COLO829 (cell line): ENCODE results near the gene RRAS2.
"Not testable (repeated sequence)": the region's sequence is repeated elsewhere in the genome, so short reads cannot be mapped to it uniquely, and the experiment has no call there.

Experiments
- DNase-seq: peaks from one replicate; pipeline ENCODE4 v3.0.0; 2012; ENCODE audit warnings: low spot score

RRAS2 gene

GRCh38 chr11:14358729-14359439 is at the start of gene RRAS2:
Gene RRAS2, minus strand, starts transcription at chr11:14359183. Its CDS starts 313 bp downstream, at chr11:14358870.
- no peak for DNase-seq

- no peak for DNase-seq
These were observed 49.6 kb upstream of the RRAS2 start for GRCh38 chr11:14408612-14409011.

GRCh38 chr11:14406116-14406515 is 47.1 kb upstream of the RRAS2 start:
- DNase-seq = not testable (repeated sequence)

GRCh38 chr11:14403528-14403927 is 44.5 kb upstream of the RRAS2 start:
- DNase-seq = not testable (repeated sequence)

- DNase-seq = no peak
These were observed 40.1 kb upstream of the RRAS2 start for GRCh38 chr11:14399087-14399486.

- DNase-seq = no peak
These were observed 37.3 kb upstream of the RRAS2 start for GRCh38 chr11:14396273-14396672.

- DNase-seq = no peak
These were observed 34.9 kb upstream of the RRAS2 start for GRCh38 chr11:14393889-14394288.

- DNase-seq = no peak
These were observed 34.1 kb upstream of the RRAS2 start for GRCh38 chr11:14393129-14393528.

GRCh38 chr11:14390669-14391068 is 31.7 kb upstream of the RRAS2 start:
- no peak for DNase-seq

- no peak for DNase-seq
These were observed 29.4 kb upstream of the RRAS2 start for GRCh38 chr11:14388352-14388751.

GRCh38 chr11:14386895-14387480 is 28.0 kb upstream of the RRAS2 start:
- no peak for DNase-seq

GRCh38 chr11:14386081-14386480 is 27.1 kb upstream of the RRAS2 start:
- DNase-seq = no peak

- DNase-seq = no peak
These were observed 25.4 kb upstream of the RRAS2 start for GRCh38 chr11:14384338-14384737.

GRCh38 chr11:14381968-14382367 is 23.0 kb upstream of the RRAS2 start:
- DNase-seq = no peak

- DNase-seq = no peak
These were observed 22.1 kb upstream of the RRAS2 start for GRCh38 chr11:14380947-14381561.

GRCh38 chr11:14380125-14380936 is 21.3 kb upstream of the RRAS2 start:
- DNase-seq = no peak

- no peak for DNase-seq
These were observed 19.2 kb upstream of the RRAS2 start for GRCh38 chr11:14378171-14378570.

- DNase-seq = no peak
These were observed 17.9 kb upstream of the RRAS2 start for GRCh38 chr11:14376920-14377319.

GRCh38 chr11:14374922-14375830 is 16.2 kb upstream of the RRAS2 start:
- DNase-seq = no peak

GRCh38 chr11:14373941-14374646 is 15.1 kb upstream of the RRAS2 start:
- no peak for DNase-seq

GRCh38 chr11:14372011-14372410 is 13.0 kb upstream of the RRAS2 start:
- DNase-seq = no peak
